HEK293 (cell line): Measurements from ENCODE around the gene SCAF1.

Experiments used
- CTCF ChIA-PET: fragments of 350-600 bp; formaldehyde crosslinking; extraction: SDS; loops from one replicate; lab custom pipeline; 2021; ENCODE audit warnings: antibody characterized with exemption; lab: Yijun Ruan, JAX
- POLR2A ChIA-PET: fragments of 300-600 bp; formaldehyde crosslinking; extraction: SDS; loops from one replicate; lab custom pipeline; 2020; ENCODE audit warnings: antibody characterized with exemption, inconsistent platforms; lab: Yijun Ruan, JAX
- H3K27ac ChIP-seq: fragments of 200-500 bp; sonication (Bioruptor generic); 2 replicates; pipeline ENCODE4 v1.5.1; 2014; ENCODE audit warnings: low read depth, low read length, control low read depth, inconsistent platforms; ENCODE audit errors: extremely low read depth
- H3K36me3 ChIP-seq, 2 experiments: fragments of 200-500 bp in 1 of 2; sonication (Bioruptor generic) in 1 of 2; 1 replicate in 1 of 2; 2 replicates in 1 of 2; pipeline ENCODE4 v1.5.1; 2014 to 2017; ENCODE audit warnings: inconsistent platforms in 2 of 2, low read length in 2 of 2; ENCODE audit not compliant: control insufficient read depth in 2 of 2, insufficient read depth in 1 of 2
- H3K4me1 ChIP-seq: fragments of 200-500 bp; sonication (Bioruptor generic); 2 replicates; pipeline ENCODE4 v1.5.1; 2014; ENCODE audit warnings: mild to moderate bottlenecking, low read length, inconsistent platforms; ENCODE audit not compliant: control insufficient read depth, insufficient read depth
- H3K4me3 ChIP-seq: 2 replicates; pipeline ENCODE4 v1.5.1; 2011; ENCODE audit warnings: low read depth, mild to moderate bottlenecking, control low read depth, low read length, moderate library complexity
- H3K9me3 ChIP-seq: fragments of 200-500 bp; sonication (Bioruptor generic); 2 replicates; pipeline ENCODE4 v1.5.1; 2014; ENCODE audit warnings: low read depth, low read length, inconsistent platforms; ENCODE audit not compliant: control insufficient read depth, insufficient read depth
- HIC1 ChIP-seq: fragments of 450-650 bp; formaldehyde crosslinking; IDR thresholded peaks from 2 replicates; pipeline ENCODE4 v1.5.1; 2016; ENCODE audit warnings: missing biosample characterization, missing genetic modification characterization
- IKZF3 ChIP-seq: fragments of 450-650 bp; IDR thresholded peaks from 2 replicates; pipeline ENCODE4 v1.5.0; 2018; ENCODE audit warnings: missing biosample characterization, mild to moderate bottlenecking, missing genetic modification characterization, moderate library complexity
- RBAK ChIP-seq: fragments of 450-650 bp; formaldehyde crosslinking; IDR thresholded peaks from 2 replicates; pipeline ENCODE4 v1.5.1; 2016; ENCODE audit warnings: missing biosample characterization, missing genetic modification characterization
- ZBTB21 ChIP-seq: fragments of 450-650 bp; formaldehyde crosslinking; IDR thresholded peaks from 2 replicates; pipeline ENCODE4 v1.5.1; 2017; ENCODE audit warnings: missing biosample characterization, missing genetic modification characterization
- ZFP37 ChIP-seq: fragments of 450-650 bp; formaldehyde crosslinking; IDR thresholded peaks from 2 replicates; pipeline ENCODE4 v1.5.1; 2016; ENCODE audit warnings: missing biosample characterization, missing genetic modification characterization
- ZNF138 ChIP-seq: fragments of 450-650 bp; formaldehyde crosslinking; IDR thresholded peaks from 2 replicates; pipeline ENCODE4 v1.5.1; 2016; ENCODE audit warnings: missing biosample characterization, missing genetic modification characterization, borderline replicate concordance
- ZNF16 ChIP-seq: fragments of 450-650 bp; formaldehyde crosslinking; IDR thresholded peaks from 2 replicates; pipeline ENCODE4 v1.5.1; 2016; ENCODE audit warnings: low read depth, missing biosample characterization, missing genetic modification characterization
- ZNF266 ChIP-seq: fragments of 450-650 bp; formaldehyde crosslinking; IDR thresholded peaks from 2 replicates; pipeline ENCODE4 v1.5.1; 2016; ENCODE audit warnings: missing biosample characterization, missing genetic modification characterization, low read depth
- ZNF280D ChIP-seq: fragments of 450-650 bp; formaldehyde crosslinking; IDR thresholded peaks from 2 replicates; pipeline ENCODE4 v1.5.1; 2016; ENCODE audit warnings: missing biosample characterization, missing genetic modification characterization
- ZNF350 ChIP-seq: fragments of 450-650 bp; formaldehyde crosslinking; IDR thresholded peaks from 2 replicates; pipeline ENCODE4 v1.5.0; 2017; ENCODE audit warnings: missing biosample characterization, mild to moderate bottlenecking, missing genetic modification characterization
- ZNF555 ChIP-seq: fragments of 450-650 bp; formaldehyde crosslinking; conservative IDR thresholded peaks from 2 replicates; pipeline ENCODE4 v1.5.1; 2017; ENCODE audit warnings: missing biosample characterization, mild to moderate bottlenecking, missing genetic modification characterization, inconsistent platforms
- ZNF558 ChIP-seq: fragments of 450-650 bp; formaldehyde crosslinking; IDR thresholded peaks from 2 replicates; pipeline ENCODE4 v1.5.1; 2016; ENCODE audit warnings: missing biosample characterization, missing genetic modification characterization
- ZNF670 ChIP-seq: fragments of 450-650 bp; formaldehyde crosslinking; IDR thresholded peaks from 2 replicates; pipeline ENCODE4 v1.5.1; 2016; ENCODE audit warnings: missing biosample characterization, missing genetic modification characterization, low read depth
- ZNF777 ChIP-seq: fragments of 450-650 bp; formaldehyde crosslinking; IDR thresholded peaks from 2 replicates; pipeline ENCODE4 v1.5.1; 2017; ENCODE audit warnings: missing biosample characterization, missing genetic modification characterization, borderline replicate concordance
- ZNF792 ChIP-seq: fragments of 450-650 bp; formaldehyde crosslinking; IDR thresholded peaks from 2 replicates; pipeline ENCODE4 v1.5.1; 2016; ENCODE audit warnings: missing biosample characterization, missing genetic modification characterization

The SCAF1 gene

DNA sequence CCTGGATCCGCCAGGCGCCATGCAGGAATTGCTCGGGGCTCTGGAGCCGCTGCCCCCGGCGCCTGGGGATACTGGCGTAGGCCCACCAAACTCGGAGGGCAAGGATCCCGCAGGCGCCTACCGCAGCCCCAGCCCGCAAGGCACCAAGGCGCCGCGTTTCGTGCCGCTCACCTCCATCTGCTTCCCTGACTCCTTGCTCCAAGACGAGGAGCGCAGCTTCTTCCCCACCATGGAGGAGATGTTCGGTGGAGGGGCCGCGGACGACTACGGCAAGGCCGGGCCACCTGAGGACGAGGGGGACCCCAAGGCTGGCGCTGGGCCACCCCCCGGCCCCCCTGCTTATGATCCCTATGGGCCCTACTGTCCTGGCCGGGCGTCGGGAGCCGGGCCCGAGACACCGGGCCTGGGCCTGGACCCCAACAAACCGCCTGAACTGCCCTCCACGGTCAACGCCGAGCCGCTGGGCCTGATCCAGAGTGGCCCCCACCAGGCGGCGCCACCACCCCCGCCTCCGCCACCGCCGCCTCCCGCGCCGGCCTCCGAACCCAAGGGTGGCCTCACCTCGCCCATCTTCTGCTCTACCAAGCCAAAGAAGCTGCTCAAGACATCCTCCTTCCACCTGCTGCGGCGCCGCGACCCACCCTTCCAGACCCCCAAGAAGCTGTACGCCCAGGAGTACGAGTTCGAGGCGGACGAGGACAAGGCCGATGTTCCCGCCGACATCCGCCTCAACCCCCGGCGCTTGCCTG is 44.9 kb upstream of the SCAF1 start:
- ChIA-PET CTCF (interaction anchor here (0.6 to 0.8 kb wide), 3 partner anchors 90 to 539 kb away, joined by 3 to 6 read pairs (median 4); no protein-coding TSS in a partner anchor), POLR2A (no interaction called here)
- peaks cover 56 to 73% of the 10 kb centered on the region in 2 experiments for H3K36me3 ChIP-seq
- TF ChIP-seq ZNF670 (tag by site-specific recombination) = no peak
- TF ChIP-seq ZNF558 = no peak
- TF ChIP-seq ZNF555 (tag by site-specific recombination) = no peak
- no peak for TF ChIP-seq ZNF777 (tag by site-specific recombination)
- H3K9me3 ChIP-seq = no peaks in the 10 kb centered on the region
- no peak overlapping the region for H3K4me3 ChIP-seq
- H3K27ac ChIP-seq = no peak overlapping the region
- H3K4me1 ChIP-seq = peaks cover 7% of the 10 kb centered on the region

DNA sequence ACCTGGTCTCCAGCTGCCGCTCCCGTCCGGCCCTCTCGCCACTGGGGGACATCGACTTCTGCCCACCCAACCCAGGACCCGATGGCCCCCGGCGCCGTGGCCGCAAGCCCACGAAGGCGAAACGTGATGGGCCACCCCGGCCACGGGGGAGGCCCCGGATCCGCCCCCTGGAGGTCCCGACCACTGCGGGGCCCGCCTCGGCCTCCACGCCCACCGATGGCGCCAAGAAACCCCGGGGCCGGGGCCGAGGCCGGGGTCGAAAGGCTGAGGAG is 44.4 kb upstream of the SCAF1 start:
- Histone ChIP-seq H3K27ac (no peak overlapping the region), H3K4me3 (no peak overlapping the region), H3K4me1 (peaks cover 7% of the 10 kb centered on the region), H3K9me3 (no peaks in the 10 kb centered on the region), H3K36me3 (peaks cover 62 to 78% of the 10 kb centered on the region in 2 experiments)
- ChIA-PET CTCF (no interaction called here), POLR2A (no interaction called here)
- TF ChIP-seq ZNF138 (tag by site-specific recombination) = no peak
- TF ChIP-seq ZBTB21 (tag by site-specific recombination) = no peak
- TF ChIP-seq ZNF350 (tag by site-specific recombination) = no peak
- no peak for TF ChIP-seq RBAK (tag by site-specific recombination)
- TF ChIP-seq ZNF16 (tag by site-specific recombination) = no peak
- no peak for TF ChIP-seq ZNF280D (tag by site-specific recombination)
- no peak for TF ChIP-seq HIC1 (tag by site-specific recombination)
- no peak for TF ChIP-seq ZFP37 (tag by site-specific recombination)
- no peak for TF ChIP-seq ZNF792 (tag by site-specific recombination)
- TF ChIP-seq IKZF3 (tag by site-specific recombination) = no peak
- TF ChIP-seq ZNF266 = no peak
